ENCODE results near the gene TOX3. TPM values are rescaled to one million over a fixed set of nuclear protein-coding genes. Genes with fewer than 3 reads are reported as not detected.

The TOX3 gene
- total and polyA plus RNA-seq, 2 of the 13 experiments (the other 11 are each of a cell fraction or from before 2014, with no cell fraction given): 14.5 to 98.6 TPM

DNA sequence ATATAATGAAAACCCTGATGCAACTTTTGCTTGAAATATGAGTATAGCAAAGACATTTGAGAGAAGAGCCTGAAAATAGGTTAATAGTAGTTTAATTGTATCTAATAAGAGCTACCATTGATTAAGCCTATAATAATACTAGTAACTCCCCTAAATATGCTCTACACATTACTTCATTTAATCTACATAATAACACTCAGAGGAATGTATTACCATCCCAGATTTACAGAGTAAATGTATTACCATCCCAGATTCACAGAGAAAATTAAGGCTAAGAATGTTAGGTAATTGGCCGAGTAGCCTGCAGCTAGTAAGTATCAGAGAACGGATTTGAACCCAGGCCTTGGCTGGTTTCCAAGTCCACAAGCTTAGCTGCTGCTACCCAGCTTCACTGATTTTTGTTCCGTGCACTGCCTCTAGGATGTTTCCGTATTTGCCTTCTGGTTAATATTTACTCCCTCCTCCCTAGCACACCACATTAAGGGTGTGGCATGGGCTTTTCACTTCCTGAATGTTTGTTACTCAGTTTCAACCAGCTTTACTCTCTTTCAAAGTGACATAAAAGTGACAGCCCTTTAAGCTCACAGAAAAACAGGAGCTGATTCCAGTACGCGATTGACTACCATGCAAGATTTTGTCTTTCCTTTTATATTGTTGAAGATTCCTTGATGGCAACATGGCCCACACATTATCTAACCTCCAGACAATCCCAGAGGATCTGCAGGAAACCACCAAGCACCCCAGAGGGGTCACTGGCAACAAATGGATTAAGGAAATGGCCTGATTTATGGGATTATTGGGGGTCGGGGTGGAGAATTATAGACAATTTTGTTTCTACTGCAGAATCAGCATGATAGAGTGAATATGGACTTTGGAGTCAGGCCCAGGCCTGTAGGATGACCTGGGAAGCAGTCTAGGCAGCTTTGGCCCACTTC, 26.7 kb upstream of the TOX3 start (continued):
- TF ChIP-seq ZNF333 (CRISPR knock-in tag; IDR thresholded peaks at IDR 0.05; ENCODE audit: borderline replicate concordance): no peak
- TF ChIP-seq GATAD2A (CRISPR knock-in tag; IDR thresholded peaks at IDR 0.05): peak; percentile 95
- no peak for TF ChIP-seq CENPT (CRISPR knock-in tag; IDR thresholded peaks at IDR 0.05; ENCODE audit: low read depth)
- no peak; the same call in 1 of the 2 replicates for TF ChIP-seq NFKBIZ (CRISPR knock-in tag; IDR thresholded peaks at IDR 0.05)
- TF ChIP-seq, protein P1, sequence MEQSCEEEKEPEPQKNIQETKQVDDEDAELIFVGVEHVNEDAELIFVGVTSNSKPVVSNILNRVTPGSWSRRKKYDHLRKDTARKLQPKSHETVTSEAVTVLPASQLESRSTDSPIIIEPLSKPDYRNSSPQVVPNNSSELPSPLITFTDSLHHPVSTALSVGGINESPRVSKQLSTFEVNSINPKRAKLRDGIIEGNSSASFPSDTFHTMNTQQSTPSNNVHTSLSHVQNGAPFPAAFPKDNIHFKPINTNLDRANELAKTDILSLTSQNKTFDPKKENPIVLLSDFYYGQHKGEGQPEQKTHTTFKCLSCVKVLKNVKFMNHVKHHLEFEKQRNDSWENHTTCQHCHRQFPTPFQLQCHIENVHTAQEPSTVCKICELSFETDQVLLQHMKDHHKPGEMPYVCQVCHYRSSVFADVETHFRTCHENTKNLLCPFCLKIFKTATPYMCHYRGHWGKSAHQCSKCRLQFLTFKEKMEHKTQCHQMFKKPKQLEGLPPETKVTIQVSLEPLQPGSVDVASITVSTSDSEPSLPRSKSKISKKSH (CRISPR knock-in tag; IDR thresholded peaks at IDR 0.05; ENCODE audit: borderline replicate concordance): no peak
- TF ChIP-seq, protein P2, sequence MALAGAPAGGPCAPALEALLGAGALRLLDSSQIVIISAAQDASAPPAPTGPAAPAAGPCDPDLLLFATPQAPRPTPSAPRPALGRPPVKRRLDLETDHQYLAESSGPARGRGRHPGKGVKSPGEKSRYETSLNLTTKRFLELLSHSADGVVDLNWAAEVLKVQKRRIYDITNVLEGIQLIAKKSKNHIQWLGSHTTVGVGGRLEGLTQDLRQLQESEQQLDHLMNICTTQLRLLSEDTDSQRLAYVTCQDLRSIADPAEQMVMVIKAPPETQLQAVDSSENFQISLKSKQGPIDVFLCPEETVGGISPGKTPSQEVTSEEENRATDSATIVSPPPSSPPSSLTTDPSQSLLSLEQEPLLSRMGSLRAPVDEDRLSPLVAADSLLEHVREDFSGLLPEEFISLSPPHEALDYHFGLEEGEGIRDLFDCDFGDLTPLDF (CRISPR knock-in tag; IDR thresholded peaks at IDR 0.05): no peak
- no peak for TF ChIP-seq SRSF1 (optimal IDR thresholded peaks at IDR 0.05; ENCODE audit: low read depth, low read length)
- TF ChIP-seq NFYC (CRISPR knock-in tag; IDR thresholded peaks at IDR 0.05): peak; percentile 31; the same call in 1 of the 2 replicates
- TF ChIP-seq, protein P3, sequence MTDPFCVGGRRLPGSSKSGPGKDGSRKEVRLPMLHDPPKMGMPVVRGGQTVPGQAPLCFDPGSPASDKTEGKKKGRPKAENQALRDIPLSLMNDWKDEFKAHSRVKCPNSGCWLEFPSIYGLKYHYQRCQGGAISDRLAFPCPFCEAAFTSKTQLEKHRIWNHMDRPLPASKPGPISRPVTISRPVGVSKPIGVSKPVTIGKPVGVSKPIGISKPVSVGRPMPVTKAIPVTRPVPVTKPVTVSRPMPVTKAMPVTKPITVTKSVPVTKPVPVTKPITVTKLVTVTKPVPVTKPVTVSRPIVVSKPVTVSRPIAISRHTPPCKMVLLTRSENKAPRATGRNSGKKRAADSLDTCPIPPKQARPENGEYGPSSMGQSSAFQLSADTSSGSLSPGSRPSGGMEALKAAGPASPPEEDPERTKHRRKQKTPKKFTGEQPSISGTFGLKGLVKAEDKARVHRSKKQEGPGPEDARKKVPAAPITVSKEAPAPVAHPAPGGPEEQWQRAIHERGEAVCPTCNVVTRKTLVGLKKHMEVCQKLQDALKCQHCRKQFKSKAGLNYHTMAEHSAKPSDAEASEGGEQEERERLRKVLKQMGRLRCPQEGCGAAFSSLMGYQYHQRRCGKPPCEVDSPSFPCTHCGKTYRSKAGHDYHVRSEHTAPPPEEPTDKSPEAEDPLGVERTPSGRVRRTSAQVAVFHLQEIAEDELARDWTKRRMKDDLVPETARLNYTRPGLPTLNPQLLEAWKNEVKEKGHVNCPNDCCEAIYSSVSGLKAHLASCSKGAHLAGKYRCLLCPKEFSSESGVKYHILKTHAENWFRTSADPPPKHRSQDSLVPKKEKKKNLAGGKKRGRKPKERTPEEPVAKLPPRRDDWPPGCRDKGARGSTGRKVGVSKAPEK (CRISPR knock-in tag; IDR thresholded peaks at IDR 0.05; ENCODE audit: borderline replicate concordance): no peak
- TF ChIP-seq ATF7 (IDR thresholded peaks at IDR 0.05): no peak
- peak; percentile 32; the same call in 1 of the 2 replicates for TF ChIP-seq ATF7 (CRISPR knock-in tag; IDR thresholded peaks at IDR 0.05)
- TF ChIP-seq HNF4G (IDR thresholded peaks at IDR 0.05; ENCODE audit: borderline replicate concordance, low read depth, low read length): no peak
- no peak; the same call in 1 of the 2 replicates for TF ChIP-seq HNF4G (CRISPR knock-in tag; IDR thresholded peaks at IDR 0.05; ENCODE audit: borderline replicate concordance, low read depth)
- no peak for TF ChIP-seq JUND (CRISPR knock-in tag; IDR thresholded peaks at IDR 0.05)
- TF ChIP-seq HMGA1 (CRISPR knock-in tag; conservative IDR thresholded peaks at IDR 0.05): no peak
- no peak for TF ChIP-seq ZNF547 (CRISPR knock-in tag; IDR thresholded peaks at IDR 0.05)
- TF ChIP-seq MIER3 (CRISPR knock-in tag; IDR thresholded peaks at IDR 0.05; ENCODE audit: borderline replicate concordance): peak; percentile 93; the same call in 1 of the 2 replicates
- TF ChIP-seq ATF1 (CRISPR knock-in tag; IDR thresholded peaks at IDR 0.05): 0 out of 2 replicates have a peak, but pooled peaks have one; percentile 52
- TF ChIP-seq, protein P4, sequence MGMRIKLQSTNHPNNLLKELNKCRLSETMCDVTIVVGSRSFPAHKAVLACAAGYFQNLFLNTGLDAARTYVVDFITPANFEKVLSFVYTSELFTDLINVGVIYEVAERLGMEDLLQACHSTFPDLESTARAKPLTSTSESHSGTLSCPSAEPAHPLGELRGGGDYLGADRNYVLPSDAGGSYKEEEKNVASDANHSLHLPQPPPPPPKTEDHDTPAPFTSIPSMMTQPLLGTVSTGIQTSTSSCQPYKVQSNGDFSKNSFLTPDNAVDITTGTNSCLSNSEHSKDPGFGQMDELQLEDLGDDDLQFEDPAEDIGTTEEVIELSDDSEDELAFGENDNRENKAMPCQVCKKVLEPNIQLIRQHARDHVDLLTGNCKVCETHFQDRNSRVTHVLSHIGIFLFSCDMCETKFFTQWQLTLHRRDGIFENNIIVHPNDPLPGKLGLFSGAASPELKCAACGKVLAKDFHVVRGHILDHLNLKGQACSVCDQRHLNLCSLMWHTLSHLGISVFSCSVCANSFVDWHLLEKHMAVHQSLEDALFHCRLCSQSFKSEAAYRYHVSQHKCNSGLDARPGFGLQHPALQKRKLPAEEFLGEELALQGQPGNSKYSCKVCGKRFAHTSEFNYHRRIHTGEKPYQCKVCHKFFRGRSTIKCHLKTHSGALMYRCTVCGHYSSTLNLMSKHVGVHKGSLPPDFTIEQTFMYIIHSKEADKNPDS (CRISPR knock-in tag; IDR thresholded peaks at IDR 0.05): peak; percentile 86; the same call in 1 of the 2 replicates
- no peak for TF ChIP-seq SAFB2 (CRISPR knock-in tag; IDR thresholded peaks at IDR 0.05; ENCODE audit: borderline replicate concordance, low read depth)
